ENCODE results near the gene TEKT3.

TEKT3 gene

GRCh38 chr17:15341385-15341849 is at the start of gene TEKT3:
Gene TEKT3 (minus strand): TSS chr17:15341597. CDS start chr17:15331585, 10,012 bp downstream.
- peak in 1 of 2 donors; percentile 26 for DNase-seq

GRCh38 chr17:15388356-15389041 is 47.1 kb upstream of the TEKT3 start:
- no peak for DNase-seq

GRCh38 chr17:15386083-15386482 is 44.7 kb upstream of the TEKT3 start:
- DNase-seq: no peak

GRCh38 chr17:15385305-15385704 is 43.9 kb upstream of the TEKT3 start:
- no peak for DNase-seq

- no peak for DNase-seq
These were observed 42.9 kb upstream of the TEKT3 start for GRCh38 chr17:15384142-15384787.

- no peak for DNase-seq
These were observed 41.5 kb upstream of the TEKT3 start for GRCh38 chr17:15382914-15383313.

- no peak for DNase-seq
These were observed 40.3 kb upstream of the TEKT3 start for GRCh38 chr17:15381707-15382106.

- no peak for DNase-seq
These were observed 39.0 kb upstream of the TEKT3 start for GRCh38 chr17:15380446-15380845.

GRCh38 chr17:15379659-15380058 is 38.3 kb upstream of the TEKT3 start:
- DNase-seq: no peak

GRCh38 chr17:15378243-15378642 is 36.8 kb upstream of the TEKT3 start:
- no peak for DNase-seq

- DNase-seq: no peak
These were observed 36.2 kb upstream of the TEKT3 start for GRCh38 chr17:15377616-15378015.

GRCh38 chr17:15377200-15377599 is 35.8 kb upstream of the TEKT3 start:
- DNase-seq: no peak

GRCh38 chr17:15371376-15372130 is 30.2 kb upstream of the TEKT3 start:
- DNase-seq: no peak

GRCh38 chr17:15368600-15368999 is 27.2 kb upstream of the TEKT3 start:
- DNase-seq: no peak

GRCh38 chr17:15366026-15366425 is 24.6 kb upstream of the TEKT3 start:
- DNase-seq: no peak

GRCh38 chr17:15364615-15365014 is 23.2 kb upstream of the TEKT3 start:
- DNase-seq: no peak

- no peak for DNase-seq
These were observed 22.3 kb upstream of the TEKT3 start for GRCh38 chr17:15363702-15364101.

GRCh38 chr17:15361592-15361991 is 20.2 kb upstream of the TEKT3 start:
- no peak for DNase-seq

GRCh38 chr17:15361151-15361550 is 19.8 kb upstream of the TEKT3 start:
- DNase-seq: no peak

GRCh38 chr17:15354256-15354655 is 12.9 kb upstream of the TEKT3 start:
- no peak for DNase-seq

GRCh38 chr17:15351925-15352324 is 10.5 kb upstream of the TEKT3 start:
- no peak for DNase-seq

- DNase-seq: no peak
These were observed 10.1 kb upstream of the TEKT3 start for GRCh38 chr17:15351478-15351840.

GRCh38 chr17:15350777-15351477 is 9.5 kb upstream of the TEKT3 start:
- DNase-seq: no peak
